ENCODE measurements around the gene TTC22.
"Not testable (repeated sequence)": the region's sequence is repeated elsewhere in the genome, so short reads cannot be mapped to it uniquely, and the experiment has no call there.

TTC22 gene

GRCh38 chr1:54786778-54787177 is 14.3 kb downstream of the TTC22 start:
- DNase-seq (ENCODE audit: low spot score): no peak

DNA sequence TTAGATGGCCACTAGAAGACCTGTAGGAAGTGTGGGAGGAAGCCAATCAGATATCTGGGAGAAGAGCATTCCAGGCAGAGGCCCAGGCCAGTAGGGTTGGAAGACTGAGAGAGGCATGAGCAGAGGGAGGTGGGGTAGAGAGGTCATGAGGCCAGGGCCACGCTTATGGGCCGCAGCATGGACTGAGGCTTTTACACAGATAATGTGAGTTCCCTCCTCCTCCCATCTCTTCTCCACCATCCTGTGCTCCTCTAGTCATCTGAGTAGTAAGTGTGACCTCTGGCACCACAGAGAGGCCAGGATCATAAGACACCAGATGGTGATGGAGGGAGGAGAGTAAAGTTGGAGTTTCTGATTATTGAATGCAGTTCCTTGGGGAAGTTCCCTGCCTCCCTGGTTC is 17.1 kb downstream of the TTC22 start:
- DNase-seq (ENCODE audit: low spot score): no peak

- no peak for DNase-seq (ENCODE audit: low spot score)
Measured at GRCh38 chr1:54782588-54782987, 18.5 kb downstream of the TTC22 start.

GRCh38 chr1:54782156-54782555 is 19.0 kb downstream of the TTC22 start:
- no peak for DNase-seq (ENCODE audit: low spot score)

DNA sequence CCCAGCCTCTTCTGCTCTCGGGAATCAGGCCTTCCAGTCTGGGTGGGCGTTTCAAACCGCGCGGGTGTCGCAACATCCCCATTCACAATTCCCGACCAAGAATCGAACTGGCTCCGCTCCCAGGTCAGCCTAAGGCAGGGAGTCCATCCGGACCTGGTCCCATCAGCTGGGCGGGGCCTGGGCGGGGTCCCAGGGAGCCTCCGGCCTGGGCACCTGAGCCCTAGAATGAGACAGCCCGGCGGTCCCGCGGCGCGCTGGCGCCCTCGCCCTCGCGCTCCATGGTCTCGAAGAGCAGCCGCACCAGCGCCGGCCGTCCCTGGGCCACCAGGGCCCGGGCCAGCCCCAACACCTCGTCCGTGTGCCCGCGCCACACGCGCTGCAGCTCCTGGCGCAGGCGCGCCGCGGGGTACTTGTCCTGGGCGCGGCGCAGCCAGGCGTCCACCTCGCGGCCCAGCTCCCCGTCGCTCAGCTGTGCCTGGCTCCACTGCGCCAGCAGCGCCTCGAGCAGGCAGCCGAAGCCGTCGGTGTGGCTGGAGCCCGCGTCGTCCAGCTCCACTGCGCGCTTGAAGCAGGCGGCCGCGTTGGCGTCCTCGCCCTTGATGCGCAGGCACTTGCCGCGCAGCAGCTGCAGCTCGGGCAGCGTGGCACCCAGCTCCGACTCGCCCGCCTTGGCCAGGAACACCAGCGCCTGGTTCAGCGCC is 19.9 kb downstream of the TTC22 start:
- DNase-seq (ENCODE audit: low spot score): no peak

DNA sequence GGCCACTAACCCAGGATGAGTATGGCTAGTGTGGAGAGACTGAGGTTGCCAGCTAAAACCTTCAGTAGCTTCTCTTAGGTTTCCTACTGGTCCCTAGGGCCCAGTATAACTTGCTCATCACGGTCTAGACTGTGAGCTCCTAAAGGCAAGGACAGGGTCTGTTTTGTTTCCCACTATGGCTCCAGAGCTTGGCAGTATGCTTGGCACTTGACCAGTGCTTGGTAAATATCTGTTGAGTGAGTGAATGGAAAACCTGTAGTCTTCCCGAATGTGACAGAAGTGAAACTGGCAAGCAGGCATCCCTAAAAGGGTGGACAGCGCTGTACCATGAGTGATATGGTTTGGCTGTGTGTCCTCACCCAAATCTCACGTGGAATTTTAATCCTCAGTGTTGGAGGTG is 23.7 kb downstream of the TTC22 start:
- no peak for DNase-seq (ENCODE audit: low spot score)

DNA sequence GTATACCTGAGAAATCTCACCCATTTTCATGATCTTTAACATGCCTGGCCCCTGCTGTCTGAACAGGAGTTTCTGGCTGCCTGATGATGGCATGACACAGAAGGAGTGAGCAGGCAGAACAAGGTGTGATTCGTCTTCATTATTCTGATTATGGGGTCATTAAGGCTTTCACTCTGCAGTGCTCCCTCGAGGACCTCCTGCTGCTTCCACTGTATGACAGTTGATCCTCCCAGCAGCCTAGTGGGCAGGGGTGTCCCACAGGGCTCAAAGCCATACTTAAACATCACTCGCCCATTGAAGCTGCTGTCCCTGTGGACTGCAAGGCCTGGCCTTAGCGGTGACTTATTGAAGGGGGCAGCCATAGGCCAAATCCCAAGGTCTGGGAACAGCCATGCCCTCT is 24.1 kb downstream of the TTC22 start:
- DNase-seq (ENCODE audit: low spot score): no peak

DNA sequence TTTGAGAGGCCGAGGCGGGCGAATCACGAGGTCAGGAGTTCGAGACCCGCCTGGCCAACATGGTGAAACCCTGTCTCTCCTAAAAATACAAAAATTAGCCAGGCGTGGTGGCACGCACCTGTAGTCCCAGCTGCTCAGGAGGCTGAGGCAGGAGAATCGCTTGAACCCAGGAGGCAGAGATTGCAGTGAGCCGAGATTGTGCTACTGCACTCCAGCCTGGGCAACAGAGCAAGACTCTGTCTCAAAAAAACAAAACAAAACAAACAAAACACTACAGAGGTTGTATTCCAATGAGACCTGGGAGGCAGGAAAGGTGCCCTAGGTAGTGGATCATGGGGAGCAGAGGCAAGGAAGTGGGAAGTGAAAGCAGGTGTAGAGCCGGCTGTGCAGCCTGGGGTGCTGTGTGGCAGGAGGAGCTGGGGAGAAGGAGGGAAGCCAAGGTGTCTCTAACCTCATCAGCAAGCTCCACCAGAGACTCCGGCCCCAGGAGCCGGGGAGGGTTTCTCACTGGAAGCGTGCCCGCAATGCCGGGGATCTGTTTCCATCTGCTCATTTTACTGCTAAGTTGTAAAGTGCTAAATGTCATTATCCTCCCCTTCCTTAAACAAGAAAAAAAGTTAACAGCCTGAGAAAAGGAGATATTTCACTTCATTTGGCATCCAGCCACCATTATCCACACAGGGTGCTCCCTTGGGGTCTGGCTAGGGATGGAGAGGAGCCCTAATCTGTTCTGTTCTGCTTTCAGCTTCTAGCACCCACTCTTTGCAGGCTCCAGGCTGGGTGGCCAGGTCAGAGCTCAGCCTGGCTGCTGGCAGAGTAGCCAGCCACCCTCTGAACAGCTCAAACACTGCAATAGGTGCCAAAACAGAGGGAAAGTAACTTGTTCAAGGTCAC is 25.0 kb downstream of the TTC22 start:
- not testable (repeated sequence) for DNase-seq (ENCODE audit: low spot score)

DNA sequence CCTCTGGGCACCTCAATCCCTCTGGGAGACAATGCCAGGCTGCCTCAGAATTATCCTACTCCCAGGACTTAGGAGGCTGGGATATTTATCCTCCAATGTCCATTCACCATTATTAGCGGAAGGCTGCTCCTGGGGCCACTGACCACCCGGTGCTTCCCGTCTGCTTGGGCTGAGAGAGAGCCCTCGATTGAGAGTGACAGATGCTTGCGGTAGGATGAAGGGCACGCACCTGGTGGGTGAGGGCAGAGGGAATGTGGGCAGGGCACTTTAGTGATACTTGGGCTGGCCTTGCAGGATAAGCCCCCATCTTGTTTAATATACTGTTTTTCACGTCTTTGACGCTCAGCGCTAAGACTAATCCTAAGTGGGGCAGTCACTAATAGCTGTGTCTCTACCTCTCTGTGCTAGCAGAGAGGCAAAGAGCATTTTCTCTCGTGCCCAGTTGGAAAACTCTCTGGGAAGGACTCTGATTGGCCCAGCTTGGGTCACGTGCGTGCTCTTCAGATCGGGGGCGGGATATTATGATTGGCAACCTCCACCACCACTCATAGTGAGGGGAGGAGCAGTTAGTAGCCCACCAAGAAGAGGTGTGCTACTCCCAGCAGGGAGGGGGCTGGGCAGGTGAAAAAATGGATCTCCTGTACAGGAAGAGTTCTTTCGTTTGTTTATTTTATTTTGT is 26.2 kb downstream of the TTC22 start:
- peak; percentile 51 for DNase-seq (ENCODE audit: low spot score)

DNA sequence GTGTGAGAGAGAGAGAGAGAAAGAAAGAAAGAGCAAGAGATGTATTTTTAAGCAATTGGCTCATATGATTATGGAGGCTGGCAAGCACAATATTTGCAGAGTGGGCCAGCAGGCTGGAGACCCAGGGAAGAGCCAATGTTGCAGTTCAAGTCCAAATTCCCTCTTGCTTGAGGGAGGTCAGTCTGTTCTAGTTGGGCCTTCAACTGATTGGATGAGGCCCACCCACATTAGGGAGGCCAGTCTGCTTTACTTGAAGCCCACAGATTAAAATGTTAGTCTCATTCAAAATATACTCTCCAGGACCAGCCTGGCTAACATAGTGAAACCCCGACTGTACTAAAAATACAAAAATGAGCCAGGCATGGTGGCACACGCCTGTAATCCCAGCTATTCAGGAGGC is 28.2 kb downstream of the TTC22 start:
- DNase-seq (ENCODE audit: low spot score): no peak

GRCh38 chr1:54768093-54768492 is 33.0 kb downstream of the TTC22 start:
- no peak for DNase-seq (ENCODE audit: low spot score)

DNA sequence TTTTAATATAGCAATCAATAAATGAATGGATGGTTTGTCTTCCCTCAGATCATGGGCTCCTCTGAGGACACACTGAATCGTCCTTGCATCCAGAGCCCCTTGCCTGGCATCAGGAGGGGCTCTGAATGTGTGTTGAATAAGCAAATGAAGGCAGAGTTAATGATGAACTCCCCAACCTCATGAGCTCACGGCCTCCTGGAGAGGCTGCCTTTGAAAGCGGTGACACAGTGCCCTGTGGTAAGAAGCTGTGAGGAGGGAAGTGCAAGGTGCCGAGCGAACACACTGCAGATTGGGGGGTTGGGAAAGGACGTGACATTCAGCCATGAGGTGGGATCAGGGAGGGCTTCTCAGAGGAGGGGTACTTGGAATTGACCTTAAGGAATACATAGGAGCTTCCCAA is 33.6 kb downstream of the TTC22 start:
- no peak for DNase-seq (ENCODE audit: low spot score)

DNA sequence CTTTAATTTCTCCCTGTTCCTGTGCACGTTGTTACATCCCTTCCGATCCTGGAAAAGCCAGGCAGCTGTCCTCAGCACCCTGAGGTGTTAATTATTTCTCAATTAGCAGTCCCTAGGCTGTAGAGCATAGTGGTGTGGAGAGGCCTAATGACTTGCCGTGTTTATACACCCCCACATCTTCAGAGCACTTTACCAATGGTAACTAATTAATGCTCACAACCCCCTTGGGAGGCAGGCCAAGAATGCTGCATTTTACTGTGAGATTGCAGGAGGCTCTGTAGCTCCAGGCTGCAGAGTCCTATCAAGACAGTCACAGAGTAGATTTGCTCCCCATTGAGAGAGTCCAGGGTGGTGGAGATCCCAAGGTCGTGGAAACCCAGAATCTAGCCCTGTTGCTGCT is 34.4 kb downstream of the TTC22 start:
- DNase-seq (ENCODE audit: low spot score): no peak

GRCh38 chr1:54764922-54765561 is 36.1 kb downstream of the TTC22 start:
- DNase-seq (ENCODE audit: low spot score): no peak

GRCh38 chr1:54764133-54764921 is 36.8 kb downstream of the TTC22 start, which contains the start of gene PARS2:
Gene PARS2, minus strand, starts transcription at chr1:54764523. Its CDS starts 5,362 bp downstream, at chr1:54759161.
- peak; percentile 99 for DNase-seq (ENCODE audit: low spot score)

DNA sequence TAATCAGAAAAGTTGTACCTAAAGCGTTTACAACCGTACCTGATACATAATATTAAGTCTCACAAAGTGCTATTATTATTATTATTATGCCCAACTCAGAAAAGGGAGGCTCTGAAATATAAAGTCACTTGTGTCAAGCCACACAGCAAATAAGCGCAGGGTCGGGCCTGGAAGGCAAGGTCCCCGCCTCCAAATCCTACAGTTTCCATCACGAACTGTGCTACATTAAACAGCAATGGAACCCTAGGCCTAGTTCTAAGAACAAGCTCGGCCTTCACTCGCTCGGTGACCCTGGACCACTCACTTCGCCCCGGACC is 37.3 kb downstream of the TTC22 start:
- DNase-seq (ENCODE audit: low spot score): no peak

- no peak for DNase-seq (ENCODE audit: low spot score)
Measured at GRCh38 chr1:54758678-54759348, 42.3 kb downstream of the TTC22 start.

GRCh38 chr1:54757833-54758232 is 43.3 kb downstream of the TTC22 start:
- no peak for DNase-seq (ENCODE audit: low spot score)

DNA sequence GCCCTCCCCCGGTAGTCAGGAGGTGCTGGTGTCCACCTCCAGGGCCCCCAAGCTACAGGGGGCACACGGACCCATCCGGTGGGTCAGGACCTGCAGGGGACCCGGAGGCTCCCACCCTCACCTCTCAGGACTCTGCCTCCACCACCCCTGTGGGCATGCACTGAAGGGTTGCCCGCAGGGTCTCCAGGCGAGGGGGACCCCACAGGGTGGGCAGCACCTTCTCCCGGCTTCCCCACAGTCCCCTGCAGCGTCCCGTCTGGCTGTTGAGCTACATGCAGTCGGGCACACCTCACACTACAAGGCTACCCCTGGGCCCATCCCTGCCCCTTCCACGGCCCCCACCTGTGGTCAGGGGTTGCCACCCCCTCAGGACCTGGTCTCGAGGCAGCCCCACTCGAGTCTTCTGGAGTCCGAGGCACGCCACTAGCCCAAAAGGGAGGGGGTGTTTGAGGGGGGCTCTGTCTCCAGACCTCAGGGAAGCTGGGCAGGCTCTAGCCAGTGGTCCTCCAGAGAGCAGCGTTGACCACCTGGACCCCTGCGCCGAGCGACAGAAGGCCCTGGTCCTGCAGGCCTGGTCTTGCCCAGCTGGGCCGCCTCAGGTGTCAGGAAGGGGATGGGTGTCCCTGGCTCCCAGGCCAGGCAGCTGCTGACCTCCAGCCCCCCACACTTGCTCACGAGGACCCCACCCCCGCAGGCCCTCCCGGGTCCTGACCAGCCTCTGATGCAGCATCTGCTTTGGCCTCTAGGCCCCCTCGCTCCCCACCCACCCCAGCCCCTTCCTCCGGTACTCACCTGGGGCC is 46.4 kb downstream of the TTC22 start:
- DNase-seq (ENCODE audit: low spot score): no peak

- DNase-seq (ENCODE audit: low spot score): no peak
Measured at GRCh38 chr1:54754045-54754444, 47.1 kb downstream of the TTC22 start.

Data from AG08396 (cell line).